Ishikawa (cell line): ENCODE measurements around the gene LUZP2.

Experiments used
- CEBPB ChIP-seq: IDR thresholded peaks from 2 replicates; pipeline ENCODE4 v1.6.1; 2012
- EGR1 ChIP-seq: IDR thresholded peaks from 2 replicates; pipeline ENCODE4 v1.6.1; 2012
- EP300 ChIP-seq: IDR thresholded peaks from 2 replicates; pipeline ENCODE4 v1.6.1; 2012; ENCODE audit warnings: borderline replicate concordance
- FOXM1 ChIP-seq: IDR thresholded peaks from 2 replicates; pipeline ENCODE4 v1.6.1; 2012; ENCODE audit warnings: low read depth, borderline replicate concordance
- MAX ChIP-seq: IDR thresholded peaks from 2 replicates; pipeline ENCODE4 v1.6.1; 2012
- RAD21 ChIP-seq: IDR thresholded peaks from 2 replicates; pipeline ENCODE4 v1.6.1; 2012; ENCODE audit warnings: low read depth
- REST ChIP-seq: IDR thresholded peaks from 2 replicates; pipeline ENCODE4 v1.6.1; 2012; ENCODE audit warnings: low read depth, mild to moderate bottlenecking
- TAF1 ChIP-seq: IDR thresholded peaks from 2 replicates; pipeline ENCODE4 v1.6.1; 2012; ENCODE audit warnings: low read depth, mild to moderate bottlenecking
- TEAD4 ChIP-seq: IDR thresholded peaks from 2 replicates; pipeline ENCODE4 v1.6.1; 2012
- USF1 ChIP-seq: IDR thresholded peaks from 2 replicates; pipeline ENCODE4 v1.6.1; 2012
- YY1 ChIP-seq: IDR thresholded peaks from 2 replicates; pipeline ENCODE4 v1.6.1; 2012; ENCODE audit warnings: low read depth

DNA sequence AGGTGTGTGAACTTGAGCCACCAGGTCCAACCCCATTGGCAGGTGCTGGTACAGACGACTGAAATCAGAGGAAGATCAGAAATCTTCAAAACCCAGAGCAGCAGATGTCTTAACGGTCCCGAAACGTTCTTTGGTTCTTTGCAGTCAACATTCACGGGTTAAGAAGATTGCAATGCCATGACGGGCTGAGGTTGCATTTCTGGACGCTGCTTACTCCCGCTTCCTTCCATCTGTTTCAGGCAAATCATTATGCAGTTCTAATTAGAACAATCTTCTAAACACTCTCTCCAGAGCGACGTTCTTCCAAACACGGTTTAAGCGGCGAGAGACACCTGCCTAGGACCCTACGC, 492 bp upstream of the LUZP2 start:
- TF ChIP-seq RAD21, result no peak
- TF ChIP-seq TAF1, result no peak
- no peak for TF ChIP-seq CEBPB
- TF ChIP-seq YY1, result no peak
- no peak for TF ChIP-seq MAX
- TF ChIP-seq REST, result no peak
- TF ChIP-seq USF1, result no peak
- TF ChIP-seq EP300, result no peak
- no peak for TF ChIP-seq EGR1
- TF ChIP-seq TEAD4, result no peak
- no peak for TF ChIP-seq FOXM1
